NCI-H1105 (cell line): ENCODE data around the gene TMTC4.
"Not testable (repeated sequence)": the region's sequence is repeated elsewhere in the genome, so short reads cannot be mapped to it uniquely, and the experiment has no call there.

Source experiments
- DNase-seq: peaks from one replicate; lab custom pipeline; 2025; lab: John Stamatoyannopoulos, UW

The TMTC4 gene

DNA sequence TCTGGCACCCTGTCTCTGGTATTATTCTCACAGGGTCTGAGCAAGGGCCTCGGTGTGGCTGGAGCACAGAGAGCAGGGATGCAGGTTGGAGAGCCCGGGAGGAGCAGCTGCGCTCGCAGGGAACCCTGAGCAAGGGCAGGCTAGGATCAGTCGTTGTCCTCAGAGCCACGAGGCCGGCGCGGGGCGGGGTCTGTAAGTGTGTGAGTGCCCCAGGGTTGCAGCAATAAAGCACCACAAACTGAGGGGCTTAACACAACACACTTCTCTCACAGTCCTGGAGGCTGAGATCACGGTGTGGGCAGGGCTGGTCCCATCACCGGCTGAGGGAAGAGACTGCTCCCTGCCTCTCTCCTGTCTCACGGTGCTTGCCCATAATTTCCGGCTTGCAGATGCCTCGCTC is 47.5 kb downstream of the TMTC4 start:
- no peak for DNase-seq

DNA sequence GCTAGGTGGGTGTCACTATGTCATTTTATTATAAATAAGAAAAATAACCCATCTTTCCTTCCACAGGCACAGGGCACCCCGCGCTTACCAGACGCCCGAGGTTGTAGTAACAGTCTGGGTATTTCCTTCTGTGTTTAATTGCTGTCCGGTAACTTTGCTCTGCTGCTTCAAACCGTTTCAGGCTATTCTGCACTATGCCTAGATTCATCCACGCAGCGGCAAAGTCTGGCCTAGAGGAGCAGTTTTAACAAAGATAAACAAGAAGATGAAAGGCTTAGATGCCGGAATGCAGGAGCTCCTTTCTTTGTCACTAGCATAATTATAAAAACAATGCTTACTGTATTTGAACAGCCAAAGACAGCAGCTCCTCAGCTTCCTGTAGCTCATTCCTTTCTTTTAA is 49.1 kb downstream of the TMTC4 start:
- DNase-seq: no peak

DNA sequence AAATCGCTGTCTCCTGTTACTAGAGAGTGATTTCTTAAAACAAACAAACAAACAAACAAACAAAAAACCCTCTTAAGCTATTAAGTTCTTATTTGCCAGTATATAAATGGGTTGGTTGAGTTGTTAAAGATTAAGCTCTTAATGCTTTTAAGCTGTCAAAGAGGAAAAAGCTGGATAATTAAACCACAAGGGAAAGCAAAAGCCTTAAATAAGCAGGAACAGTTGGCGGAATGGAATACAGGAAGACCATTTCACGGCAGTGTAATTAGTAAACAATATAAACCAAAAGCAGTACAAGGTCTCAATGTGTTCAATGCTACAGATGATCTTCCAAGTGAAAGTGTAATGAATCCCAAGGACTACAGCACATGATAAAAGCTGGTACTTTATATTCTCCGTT is 53.8 kb downstream of the TMTC4 start:
- no peak for DNase-seq

DNA sequence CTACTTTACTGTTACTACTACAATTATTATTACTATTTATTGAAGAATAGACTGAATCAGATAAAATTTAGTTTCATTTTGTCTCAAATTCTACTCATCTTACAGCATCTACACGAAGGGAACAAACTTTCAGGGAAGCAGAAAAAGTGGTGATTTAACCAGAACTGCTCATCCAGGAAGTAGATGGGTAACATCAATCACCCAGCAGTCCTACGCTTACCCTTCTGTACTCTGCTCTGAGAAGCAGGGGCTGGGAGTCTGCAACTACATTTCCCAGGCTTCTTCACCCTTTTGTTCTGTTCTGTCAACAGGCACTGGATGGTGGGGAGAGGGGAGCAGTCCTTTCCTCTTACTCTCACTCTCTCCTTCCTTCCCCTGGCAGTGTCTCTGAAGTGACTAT is 54.7 kb downstream of the TMTC4 start:
- no peak for DNase-seq

DNA sequence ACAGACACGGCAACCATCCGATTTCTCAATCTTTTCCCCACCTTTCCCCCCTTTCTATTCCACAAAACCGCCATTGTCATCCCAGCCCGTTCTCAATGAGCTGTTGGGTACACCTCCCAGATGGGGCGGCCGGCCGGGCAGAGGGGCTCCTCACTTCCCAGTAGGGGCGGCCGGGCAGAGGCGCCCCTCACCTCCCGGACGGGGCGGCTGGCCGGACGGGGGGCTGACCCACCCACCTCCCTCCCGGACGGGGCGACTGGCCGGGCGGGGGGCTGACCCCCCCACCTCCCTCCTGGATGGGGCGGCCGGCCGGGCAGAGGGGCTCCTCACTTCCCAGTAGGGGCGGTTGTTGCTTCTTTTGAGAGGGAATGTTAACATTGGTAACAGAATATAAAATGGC is 55.7 kb downstream of the TMTC4 start:
- DNase-seq: not testable (repeated sequence)

DNA sequence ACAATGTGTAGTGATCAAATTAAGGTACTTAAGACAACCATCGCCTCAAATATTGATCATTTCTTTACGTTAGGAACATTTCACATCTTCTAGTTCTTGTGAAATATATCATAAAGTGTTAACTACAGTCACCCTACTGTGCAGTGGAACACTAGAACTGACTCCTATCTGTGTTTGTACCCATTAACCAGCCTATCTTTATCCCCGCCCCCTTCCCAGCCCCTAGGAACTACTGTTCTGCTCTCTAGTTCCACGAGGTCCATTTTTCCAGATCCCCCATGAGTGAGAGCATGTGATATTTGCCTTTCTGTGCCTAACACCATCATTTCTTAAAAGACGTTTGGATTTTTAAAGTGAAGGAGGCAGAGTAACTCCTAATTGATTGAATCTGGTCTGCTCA is 61.6 kb downstream of the TMTC4 start:
- DNase-seq: no peak

DNA sequence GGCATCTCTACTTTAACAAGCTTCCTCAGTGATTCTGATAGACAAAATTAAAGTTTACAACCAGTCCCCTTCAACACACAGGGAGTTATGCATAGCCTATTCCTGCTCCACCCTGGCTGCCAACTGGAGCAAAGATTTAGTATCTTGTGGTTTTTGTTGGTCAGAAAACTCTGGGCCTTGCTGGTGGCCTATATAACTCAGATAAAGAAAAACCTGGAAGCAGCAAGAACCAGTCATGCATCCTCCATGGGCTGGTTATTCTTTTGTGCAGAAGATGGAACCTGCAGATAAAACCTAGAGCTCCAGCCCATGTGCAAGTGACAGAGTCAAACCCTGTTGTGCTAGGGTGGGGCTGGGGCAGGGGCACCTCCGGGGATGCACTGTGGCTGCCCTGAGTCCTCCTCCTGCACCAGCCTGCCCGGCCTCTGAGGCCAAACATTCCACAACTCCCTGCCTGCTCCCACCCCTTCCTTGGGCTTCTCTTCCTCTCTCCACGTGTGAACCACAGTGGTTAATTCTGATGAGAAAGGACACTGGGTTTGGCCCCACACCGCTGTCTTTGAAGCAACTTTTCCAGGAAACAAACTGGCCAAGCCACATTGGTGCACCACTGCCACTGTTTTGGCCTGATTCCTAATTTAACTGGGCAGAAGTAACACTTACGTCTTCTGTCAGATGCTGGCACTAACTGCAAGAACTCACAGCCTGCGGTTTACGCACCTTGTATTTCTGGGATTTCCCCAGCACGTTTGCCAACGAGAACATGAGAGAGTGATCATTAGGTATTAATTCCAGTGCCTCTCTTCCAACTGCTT is 62.7 kb downstream of the TMTC4 start:
- no peak for DNase-seq

DNA sequence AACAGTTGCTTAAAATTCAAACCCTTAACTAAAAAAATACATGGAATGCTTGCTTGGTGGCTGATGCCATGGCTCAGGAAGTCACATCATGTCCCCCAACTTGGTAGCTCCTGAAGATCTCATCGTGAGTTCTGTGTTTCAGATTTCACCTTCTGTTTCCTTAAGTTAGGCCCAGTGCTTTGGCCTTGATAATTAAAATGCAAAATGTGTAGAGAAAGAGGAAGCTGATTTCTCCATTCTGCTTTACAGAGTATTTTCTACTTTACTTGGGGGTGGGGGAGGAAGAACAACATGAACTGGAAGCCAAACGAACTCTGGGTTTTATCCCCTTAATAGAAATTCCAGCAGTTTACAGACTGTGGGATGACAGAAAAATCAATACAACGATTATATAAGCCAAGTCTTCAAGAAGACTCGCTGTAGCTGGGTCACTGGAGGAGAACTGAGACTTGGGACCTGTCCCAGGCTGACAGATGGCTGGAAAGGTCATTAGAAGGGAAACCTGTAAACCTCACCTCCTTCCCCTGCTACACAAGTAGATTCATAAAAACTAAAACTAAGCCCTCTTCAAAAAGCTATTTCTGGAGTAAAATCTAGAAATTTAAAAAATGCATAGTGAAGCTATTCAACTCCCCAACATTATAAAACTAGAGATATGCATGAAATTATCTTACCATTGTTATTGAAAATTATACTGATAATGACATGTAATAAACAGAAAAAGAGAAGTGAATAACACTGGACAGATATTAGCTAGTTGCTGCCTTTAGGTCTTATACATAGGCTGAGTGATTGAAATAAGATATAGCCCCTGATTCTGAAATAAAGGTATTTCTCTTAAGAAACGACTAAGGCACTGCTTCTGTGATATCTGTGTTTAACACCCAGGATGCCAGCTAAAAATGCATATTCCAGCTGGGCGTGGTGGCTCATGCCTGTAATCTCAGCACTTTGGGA is 63.9 kb downstream of the TMTC4 start:
- no peak for DNase-seq

DNA sequence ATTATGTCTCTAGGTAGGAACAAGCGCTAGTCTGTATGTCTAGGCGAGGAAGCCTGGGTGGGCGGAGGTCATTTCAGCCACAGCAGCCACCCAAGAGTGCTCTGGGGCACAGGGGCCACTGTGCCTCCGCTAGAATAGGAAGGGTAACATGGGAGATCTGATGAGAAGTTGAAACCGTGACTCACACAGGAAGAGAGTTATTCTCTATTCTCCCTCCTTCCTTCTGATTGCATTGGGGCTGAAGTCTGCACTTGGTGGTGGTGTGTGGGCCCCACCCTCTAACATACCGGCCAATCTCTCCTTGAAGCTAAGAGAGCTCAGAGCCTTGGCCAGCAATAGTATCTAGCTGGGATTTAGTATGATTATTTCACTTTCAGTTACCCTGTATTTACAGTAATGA is 65.7 kb downstream of the TMTC4 start:
- no peak for DNase-seq

DNA sequence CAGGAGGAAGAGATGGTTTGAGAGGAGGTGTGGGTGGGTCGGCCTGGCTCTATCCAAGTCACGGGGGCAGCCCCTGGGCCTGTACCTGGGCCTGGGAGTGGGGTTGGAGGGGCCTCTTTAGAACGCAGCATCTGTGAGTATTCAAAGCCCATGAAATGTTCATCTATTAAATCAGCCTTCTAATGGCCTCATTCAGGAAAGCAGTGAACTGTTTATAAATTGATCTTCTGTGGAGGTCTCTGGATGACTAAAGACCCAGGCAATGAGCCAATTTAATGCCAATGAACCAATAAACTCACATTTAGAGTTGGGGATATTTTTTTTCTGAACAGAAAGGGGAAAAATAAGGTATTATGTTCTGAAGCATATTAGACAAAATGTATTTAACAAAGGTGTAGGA is 66.1 kb downstream of the TMTC4 start:
- DNase-seq: no peak

DNA sequence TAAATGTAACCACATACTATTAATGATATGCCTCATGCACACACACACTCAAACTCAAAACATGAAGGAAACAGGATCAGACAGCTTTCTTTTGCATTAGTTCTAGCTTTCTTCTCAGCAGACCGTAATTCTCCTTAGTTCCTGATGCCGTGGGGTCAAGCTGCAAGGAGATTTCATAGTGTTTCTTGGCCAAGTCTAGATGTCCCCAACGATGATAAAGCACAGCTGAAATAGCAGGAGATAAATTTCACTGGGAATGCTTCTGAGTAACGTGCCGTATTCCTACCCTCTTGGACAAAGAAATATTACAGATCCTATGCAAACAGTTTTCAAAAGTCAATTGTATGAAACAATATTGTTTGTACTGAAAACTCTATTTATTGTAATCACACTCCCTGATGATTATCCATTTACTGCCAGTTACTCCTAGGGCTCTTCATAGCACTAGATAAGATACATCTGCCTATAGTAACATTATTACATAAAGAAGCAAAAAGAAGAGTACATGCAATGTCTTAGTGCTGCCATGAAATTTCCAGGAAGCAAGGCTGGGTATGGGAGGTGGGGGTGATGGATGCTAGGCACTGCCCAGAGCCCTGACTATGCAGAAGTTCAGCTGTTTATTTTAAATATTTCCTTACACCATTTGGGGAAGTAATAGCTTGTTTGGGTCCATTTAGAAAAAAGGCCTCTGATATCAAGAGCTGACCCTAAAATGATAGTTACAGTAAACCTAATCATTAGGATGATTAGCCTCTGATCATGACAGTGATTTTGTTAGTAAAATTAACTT is 69.5 kb downstream of the TMTC4 start:
- no peak for DNase-seq

DNA sequence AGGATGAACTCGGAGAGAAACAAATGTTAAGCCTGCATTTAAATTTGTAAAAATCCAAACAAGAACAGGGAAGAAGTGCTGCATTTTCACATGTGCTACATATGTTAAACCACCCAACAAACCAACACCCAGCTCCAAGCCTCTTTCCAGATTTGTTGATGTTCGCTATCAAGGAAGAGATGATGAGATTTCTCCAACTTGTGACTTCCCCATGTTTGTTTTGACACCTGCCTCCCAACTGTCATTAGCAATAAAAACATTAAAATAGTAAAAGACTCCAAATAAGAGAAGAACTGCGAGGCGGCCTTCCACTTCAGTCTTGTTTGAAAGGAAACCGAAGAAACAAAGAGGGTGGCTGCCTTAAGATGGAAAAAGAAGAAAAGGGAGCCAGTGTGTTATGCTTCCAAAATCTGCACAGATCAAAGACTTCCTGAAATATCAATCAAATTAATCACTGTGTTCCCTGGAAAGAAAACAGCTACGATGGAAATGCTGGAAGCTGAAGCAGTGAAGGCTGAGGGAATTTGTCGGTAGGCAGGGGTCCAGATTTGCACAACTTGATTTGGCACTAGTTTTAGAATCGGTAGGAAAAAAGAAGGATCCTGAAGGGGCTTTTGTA is 72.0 kb downstream of the TMTC4 start:
- DNase-seq: no peak

DNA sequence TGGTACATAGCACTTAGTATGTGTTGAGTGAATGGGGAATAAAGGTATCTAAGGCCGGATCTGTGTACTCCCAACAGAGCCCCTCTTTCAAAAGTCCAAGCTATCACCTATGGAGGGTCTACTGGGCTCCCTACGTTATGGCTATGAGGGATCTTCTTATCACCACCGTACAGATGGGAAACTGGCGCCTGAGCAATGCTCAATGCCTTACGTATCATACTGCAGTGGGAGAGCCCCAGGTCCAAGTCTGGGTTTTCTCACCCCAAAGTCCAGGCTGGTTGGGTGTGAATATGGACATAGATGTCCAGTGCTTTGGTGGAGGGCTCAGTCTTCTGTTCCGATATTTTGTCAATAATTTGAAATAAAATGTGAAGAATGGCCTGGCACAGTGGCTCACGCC is 72.9 kb downstream of the TMTC4 start:
- no peak for DNase-seq

DNA sequence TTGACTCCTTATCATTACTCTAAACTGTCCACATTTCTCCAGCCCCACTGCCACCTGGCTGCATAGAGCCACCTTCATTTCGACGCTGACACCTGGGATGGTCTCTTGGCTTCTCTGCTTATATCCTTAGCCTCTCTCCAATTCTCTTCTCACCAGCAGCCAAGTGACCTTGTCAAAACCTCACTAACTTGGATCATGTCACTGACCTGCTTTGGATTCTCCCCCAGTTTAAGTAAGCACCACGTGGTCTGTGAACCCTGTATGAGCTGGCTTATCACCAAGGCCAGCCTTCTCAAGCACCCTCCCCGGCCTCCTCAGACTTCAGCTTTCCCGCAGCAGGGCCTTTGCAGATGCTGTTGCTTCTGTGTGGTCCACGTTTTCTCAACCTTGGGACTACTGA is 73.7 kb downstream of the TMTC4 start:
- DNase-seq: no peak

DNA sequence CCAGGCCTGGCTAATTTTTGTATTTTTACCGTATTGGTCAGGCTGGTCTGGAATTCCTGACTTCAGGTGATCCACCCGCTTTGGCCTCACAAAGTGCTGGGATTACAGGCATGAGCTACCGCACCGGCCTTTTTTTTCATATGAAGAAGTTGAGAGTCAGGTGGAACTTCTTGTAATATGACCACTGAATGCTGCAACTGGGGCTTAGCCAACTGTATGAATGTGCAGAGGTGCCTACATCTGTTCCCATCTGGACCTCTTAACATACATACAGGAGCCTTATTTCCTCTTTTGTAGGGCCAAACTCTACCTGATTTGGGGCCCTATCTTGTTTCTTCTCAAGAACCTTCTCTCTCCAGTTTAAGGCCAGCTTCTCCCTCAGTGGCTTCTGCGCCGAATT is 74.1 kb downstream of the TMTC4 start:
- no peak for DNase-seq

DNA sequence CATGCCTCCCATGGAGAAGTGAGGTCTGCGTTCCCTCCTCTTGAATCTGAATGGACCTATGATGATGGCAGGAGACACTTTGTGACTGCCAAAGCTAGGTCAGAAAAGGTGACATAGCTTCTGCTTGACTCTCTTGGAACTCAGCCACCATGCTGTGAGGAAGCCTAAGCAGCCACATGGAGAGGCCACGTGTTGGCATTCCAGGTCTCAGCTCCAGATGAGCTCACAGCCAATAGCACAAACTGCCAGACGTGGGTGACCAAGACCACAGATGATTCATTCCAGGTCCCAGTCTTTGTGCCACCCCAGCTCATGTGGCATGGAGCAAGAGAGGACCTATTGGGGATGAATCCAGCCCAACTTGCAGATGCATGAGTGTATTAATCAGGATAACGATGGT is 77.3 kb downstream of the TMTC4 start:
- no peak for DNase-seq

DNA sequence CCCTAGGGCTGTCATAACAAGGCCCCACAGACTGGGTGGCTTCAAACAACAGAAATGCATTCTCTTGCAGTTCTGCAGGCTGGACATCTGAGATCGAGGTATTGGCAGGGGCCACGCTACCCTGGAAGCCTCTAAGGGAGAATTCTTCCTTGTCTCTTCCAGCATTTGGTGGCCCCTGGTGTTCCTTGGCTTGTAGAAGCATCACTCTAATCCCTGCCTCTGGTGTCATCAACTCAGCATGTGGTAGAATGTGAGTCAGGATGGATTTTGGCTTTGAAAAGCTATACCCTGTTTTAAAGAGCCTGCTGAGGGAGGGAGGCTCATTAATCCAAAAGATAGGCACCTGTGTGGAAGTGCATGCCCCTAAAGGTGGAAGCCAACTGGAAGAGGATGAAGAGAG is 78.1 kb downstream of the TMTC4 start:
- no peak for DNase-seq

DNA sequence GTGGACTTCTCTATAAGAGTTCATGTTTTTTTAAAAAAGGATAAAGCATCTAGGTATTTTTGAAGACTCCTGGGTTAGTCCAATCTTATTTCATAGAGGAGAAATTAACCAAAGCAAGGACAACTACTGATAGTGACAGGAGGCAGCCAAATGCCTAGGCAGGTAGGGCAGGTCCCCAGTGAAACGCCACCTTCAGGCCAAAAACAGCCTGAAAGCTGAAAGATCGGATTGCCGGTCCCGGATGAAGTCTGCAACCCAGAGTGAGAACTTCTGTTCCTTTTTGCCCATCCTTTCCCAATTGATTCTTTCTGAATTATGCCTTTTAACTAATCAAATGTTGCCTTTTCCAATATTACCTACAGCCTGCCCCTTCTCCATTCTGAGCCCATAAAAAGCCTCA is 79.9 kb downstream of the TMTC4 start:
- DNase-seq: no peak

DNA sequence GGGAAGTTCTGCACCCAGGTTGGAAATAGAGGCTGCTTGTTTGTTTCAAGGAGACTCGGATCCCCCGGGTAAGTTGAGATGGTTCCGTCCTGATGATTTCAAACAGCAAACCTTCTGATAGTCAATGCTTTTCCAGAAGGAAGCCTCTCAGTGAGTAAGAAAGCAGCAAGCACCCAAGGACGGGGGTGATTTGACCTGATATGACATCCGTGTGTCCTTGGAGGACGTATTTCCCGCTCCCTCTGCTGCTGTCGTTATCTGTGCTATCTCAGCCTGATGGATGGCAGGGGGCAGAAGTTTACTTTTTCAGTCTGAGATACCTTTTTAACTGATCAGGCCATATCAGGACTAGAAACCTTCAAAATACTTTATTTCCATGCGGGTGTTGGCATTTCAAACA is 80.3 kb downstream of the TMTC4 start:
- no peak for DNase-seq

DNA sequence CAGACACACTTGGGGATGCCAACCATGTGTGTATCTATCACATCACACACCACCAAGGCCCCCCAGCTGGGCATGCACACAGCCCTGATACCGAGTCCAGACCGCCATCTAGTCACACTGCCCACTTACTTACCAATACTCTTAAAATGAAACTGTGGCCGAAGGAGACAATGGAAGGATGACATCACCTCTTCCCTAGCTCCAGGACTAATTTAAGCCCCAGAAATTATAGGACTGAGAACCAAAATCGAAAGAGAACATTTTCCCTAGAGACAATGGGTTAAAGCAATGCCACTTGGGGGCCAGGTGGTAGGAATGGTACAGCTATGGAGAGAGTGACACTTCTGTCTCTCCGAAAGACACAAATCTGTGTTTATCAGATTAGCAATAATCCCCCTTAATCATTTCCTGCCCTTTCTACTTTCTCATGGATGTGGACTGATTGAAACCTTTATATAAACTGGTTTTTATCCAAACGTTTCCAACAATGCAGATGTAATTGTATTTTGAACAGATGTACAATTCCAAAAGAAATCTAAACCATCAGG is 85.3 kb downstream of the TMTC4 start:
- DNase-seq: no peak

DNA sequence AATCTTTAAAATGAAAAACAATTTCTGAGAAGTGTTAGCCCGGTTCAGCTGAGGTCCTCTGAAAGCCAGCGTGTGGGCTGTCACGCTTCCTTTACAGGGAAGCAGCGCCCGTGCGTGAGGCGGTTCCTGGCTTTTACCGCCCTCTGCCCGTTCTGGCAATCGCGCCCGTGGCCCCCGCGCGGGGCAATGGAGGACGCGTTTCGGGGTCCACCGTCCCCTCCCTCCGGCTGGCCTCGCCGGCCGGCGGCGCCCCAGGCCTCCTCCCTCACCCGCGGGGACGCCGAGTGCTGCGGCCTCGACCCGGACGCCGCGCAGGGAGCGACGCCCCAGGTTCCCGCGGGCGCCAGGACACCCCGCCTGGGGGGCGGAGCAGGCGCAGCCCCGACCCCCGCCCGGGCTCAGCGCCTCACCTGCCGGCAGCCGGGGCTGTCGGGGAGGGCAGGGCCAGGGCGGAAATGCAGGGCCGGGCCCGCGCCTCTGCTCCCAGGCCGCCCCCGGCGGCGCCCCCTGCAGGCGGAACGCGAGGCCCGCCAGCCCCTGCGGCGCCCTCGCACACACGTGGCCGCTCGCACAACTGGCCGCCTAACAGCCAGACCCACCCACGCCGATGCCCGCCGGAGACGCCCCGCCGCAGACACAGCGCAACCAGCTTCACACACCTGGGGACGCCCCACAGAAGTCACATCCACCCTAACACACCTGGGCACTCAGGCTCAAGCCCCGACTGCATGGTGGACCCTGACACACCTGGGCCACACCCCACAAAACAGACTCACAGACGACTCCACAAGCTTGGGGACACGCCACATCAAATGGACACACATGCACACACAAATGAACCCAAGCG is 86.0 kb downstream of the TMTC4 start, which contains the start of gene GGACT:
Gene GGACT (minus strand): TSS at position 459 of the 847 bp plus-strand sequence. CDS start 56,198 bp downstream, outside the sequence.
- DNase-seq: no peak
